Lower leg skin (tissue), 3 donors: Measurements from ENCODE around the gene STYXL2.

Source experiments
- CTCF ChIP-seq, 3 donors: fragments of 450-650 bp; IDR thresholded peaks; one replicate each; pipeline ENCODE4 v1.5.1; 2016; ENCODE audit warnings: antibody characterized with exemption in 3 of 3, mild to moderate bottlenecking in 3 of 3, moderate library complexity in 2 of 3
- POLR2A ChIP-seq, 2 donors: fragments of 450-650 bp; IDR thresholded peaks; one replicate each; pipeline ENCODE4 v1.6.1; 2016 to 2017; ENCODE audit warnings: antibody characterized with exemption in 2 of 2, mild to moderate bottlenecking in 1 of 2, moderate library complexity in 1 of 2

- TF ChIP-seq CTCF (IDR thresholded peaks at IDR 0.05) (no peak), POLR2A (IDR thresholded peaks at IDR 0.05) (no peak)
These were observed 42.0 kb upstream of the STYXL2 start for GRCh38 chr1:167051907-167052306.
